ENCODE measurements around the gene ZNF681.
A peak's percentile ranks its signal among the peaks of the same experiment; 100 is the strongest.
"Not testable (repeated sequence)": the region's sequence is repeated elsewhere in the genome, so short reads cannot be mapped to it uniquely, and the experiment has no call there.

The ZNF681 gene

DNA sequence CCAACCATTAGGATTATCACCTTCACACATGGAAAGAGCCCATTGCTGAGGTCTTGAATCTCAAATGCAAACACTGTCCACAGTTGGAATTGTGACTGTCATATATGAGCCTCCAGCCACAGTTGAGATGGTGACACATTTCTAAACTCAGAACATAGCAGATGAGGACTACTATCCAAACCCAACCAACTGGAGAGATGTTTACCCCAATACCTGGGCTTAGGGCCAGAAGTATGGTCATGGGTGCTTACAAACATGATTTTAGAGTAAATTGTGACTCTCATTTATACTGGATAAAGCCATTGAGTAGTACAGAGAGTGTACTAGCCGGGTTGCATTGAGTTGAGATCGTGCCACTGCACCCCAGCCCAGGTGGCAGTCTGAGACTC, 14.0 kb upstream of the ZNF681 start:
- DNase-seq = no peak

DNA sequence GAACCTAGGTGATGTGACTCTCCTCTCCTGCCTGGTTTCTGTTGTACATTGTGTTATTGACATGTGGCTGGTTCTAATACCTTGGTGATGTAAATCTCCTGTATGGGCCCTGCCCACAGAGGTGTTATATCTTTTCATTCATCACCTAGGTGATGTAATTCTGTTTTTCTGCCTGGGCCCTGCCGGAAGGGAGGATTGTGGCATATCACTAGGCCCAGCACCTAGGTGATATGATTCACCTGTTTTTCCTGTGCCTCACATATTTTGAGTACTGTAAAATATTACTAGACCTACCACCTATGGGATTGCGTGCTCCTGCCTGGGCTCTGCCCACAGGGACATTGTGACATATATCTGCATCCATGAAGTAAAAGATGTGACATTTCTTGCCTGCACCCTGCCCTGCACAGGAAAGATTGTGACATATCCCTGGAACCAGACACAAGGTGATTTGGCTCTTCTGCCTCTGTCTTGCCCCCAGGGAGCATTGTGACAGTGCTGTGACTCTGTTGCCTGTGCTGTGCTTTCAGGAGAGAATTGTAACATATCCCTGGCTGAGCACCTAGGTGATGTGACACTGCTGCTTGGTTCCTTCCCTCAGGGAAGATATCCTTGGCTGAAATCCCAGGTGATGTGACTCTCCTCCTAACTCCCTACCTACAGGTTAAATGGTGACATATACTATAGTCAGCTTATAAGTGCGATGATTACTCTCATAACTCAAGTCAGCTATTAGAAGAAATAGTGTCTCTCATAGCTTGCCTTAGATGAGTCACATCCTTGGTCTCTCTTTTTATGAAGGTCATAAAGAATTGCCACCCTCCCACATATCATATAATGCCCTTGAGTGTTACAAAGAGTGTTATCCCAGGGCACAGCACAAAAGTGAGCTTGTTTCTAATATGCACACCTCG, 13.3 kb upstream of the ZNF681 start:
- no peak for DNase-seq

DNA sequence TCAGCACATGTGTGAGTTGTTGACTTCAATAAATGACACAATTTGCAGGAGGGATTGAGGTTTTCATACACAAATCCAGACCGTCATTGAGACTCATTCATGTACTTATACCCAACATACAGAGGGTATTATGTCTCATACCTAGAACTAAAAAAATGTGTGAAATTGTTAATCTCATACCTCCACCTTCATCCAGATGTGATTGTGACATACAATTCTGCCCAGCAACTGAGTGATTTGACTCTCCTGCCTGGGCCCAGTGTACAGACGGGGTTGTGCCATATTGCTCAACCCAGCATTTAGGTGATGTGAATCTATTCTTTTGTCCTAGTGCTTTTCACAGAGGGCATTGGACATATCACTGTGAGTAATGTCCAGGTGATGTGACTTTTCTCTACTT, 12.6 kb upstream of the ZNF681 start:
- DNase-seq = no peak

DNA sequence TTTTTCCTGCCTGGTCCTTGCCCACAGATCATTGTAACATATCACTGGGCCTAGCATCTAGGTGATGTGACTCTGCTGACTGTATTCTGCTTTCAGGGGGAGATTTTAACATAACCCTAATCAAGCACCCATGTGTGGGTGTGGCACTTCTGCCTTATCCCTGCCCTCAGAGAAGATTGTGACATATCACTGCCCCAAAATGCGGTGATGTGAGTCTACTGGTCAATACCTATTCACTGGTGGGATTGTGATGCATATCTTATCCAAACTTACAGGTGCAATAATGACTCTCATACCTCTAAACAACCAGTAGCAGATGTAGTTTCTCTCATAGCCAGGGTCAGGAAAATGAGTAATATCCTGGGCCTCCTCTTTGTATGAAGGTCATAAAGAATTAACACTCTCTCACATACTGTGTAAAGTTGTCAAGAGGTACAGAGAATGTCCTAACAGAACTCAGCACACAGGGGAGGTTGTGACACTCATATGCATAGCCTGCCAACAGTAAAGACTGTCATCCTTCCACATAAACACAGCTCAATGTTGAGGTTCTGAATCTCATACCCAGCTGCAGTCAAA, 12.1 kb upstream of the ZNF681 start:
- no peak for DNase-seq

GRCh38 chr19:23769691-23770468, 11.2 kb upstream of the ZNF681 start:
- DNase-seq = no peak

DNA sequence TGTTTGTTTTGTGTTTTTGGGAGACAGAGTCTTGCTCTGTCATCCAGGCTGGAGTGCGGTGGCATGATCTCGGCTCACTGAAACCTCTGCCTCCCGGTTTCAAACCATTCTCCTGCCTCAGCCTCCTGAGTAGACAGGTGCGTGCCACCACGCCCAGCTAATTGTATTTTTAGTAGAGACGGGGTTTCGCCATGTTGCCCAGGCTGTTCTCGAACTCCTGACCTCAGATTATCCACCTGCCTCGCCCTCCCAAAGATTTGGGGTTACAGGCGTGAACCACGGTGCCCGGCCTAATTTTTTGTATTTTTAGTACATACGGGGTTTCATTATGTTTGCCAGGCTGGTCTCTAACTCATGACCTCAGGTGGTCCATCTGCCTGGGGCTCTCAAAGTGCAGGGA, 8.3 kb upstream of the ZNF681 start:
- DNase-seq = no peak

- DNase-seq = no peak
Measured at GRCh38 chr19:23764781-23765180, 6.1 kb upstream of the ZNF681 start.

DNA sequence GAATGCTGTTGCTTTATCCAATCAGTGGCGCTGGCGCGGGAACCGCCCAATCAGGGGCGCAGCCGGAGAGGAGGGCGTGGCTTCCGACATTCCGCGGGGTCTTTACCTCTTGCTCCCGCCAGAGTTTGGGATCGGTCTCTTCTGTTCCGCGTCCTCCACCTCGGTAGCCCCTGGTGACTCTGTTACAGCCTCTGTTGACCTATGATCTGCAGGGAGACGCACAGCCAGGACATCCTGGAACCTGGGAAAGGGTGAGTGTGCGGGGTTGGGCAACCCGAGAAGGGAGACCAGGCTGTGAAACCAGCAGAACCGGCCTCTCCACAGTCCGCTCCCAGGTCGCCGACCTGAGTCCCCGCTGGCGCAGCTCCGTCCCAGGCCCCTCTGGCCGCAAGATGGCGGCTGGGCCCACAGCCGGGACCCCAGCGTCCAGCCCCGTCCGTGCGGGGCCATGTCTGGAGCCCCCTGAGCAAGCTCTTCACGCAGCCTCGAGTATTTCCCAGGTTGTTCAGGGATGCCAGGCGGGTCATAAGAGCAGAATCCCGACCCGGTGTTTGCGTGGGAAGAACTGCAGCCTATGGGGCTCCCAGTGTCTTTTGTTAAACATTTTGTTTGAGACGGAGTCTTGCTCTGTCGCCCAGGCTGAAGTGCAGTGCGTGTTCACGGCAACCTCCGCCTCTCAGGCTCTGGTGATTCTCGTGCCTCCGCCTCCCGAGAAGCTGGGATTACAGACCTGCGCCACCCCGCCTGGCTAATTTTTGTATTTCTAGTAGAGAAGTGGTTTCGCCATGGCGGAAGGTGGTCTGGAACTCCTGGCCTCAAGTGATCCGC, 4.4 kb upstream of the ZNF681 start:
- peak; percentile 56 for DNase-seq

- DNase-seq = no peak
Measured at GRCh38 chr19:23762548-23762883, 3.8 kb upstream of the ZNF681 start.

- DNase-seq = not testable (repeated sequence)
Measured at GRCh38 chr19:23760326-23760725, 1.6 kb upstream of the ZNF681 start.

DNA sequence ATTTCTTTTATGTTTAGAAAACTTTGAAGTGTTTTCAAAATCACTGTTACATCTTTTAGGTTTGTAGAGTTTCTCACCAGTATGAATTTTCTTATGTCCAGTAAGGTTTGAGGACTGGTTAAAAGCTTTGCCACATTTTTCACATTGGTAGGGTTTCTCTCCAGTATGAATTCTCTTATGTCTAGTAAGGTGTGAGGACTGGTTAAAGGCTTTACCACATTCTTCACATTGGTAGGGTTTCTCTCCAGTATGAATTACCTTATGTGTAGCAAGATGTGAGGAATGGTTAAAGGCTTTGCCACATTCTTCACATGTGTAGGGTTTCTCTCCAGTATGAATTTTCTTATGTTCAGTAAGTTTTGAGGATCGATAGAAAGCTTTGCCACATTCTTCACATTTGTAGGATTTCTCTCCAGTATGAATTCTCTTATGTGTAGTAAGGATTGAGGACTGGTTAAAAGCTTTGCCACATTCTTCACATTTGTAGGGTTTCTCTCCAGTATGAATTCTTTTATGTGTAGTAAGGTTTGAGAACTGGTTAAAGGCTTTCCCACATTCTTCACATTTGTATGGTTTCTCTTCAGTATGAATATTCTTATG, 15.0 kb downstream of the ZNF681 start:
- DNase-seq = not testable (repeated sequence)

DNA sequence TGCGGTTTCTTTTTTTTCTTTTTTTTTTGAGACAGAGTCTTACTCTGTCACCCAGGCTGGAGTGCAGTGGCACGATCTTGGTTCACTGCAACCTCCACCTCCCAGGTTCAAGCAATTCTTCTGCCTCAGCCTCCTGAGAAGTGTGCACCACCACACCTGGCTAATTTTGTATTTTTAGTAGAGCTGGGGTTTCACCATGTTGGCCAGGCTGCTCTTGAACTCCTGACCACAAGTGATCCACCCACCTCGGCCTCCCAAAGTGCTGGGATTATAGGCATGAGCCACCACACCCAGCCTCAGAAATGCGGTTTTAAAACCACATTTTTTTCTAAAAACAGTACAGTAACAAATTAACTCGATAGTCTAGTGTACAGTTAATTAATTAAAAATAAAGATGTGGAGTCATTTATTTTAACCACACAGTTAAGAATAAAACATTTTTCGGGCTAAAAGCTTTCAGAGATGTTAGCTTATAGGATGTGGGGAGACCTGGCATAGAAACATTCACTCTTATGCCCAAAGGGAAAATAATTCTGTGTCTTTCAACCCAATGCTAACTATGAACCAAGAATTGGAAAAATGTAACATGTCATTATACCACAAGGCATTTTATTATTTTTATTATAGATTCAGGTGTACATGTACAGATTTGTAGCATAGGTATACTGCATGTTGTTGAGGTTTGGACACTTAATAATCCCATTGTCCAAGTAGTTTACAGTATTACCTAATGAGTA, 27.8 kb downstream of the ZNF681 start:
- DNase-seq = not testable (repeated sequence)

- DNase-seq = not testable (repeated sequence)
Measured at GRCh38 chr19:23724161-23724560, 34.5 kb downstream of the ZNF681 start.

DNA sequence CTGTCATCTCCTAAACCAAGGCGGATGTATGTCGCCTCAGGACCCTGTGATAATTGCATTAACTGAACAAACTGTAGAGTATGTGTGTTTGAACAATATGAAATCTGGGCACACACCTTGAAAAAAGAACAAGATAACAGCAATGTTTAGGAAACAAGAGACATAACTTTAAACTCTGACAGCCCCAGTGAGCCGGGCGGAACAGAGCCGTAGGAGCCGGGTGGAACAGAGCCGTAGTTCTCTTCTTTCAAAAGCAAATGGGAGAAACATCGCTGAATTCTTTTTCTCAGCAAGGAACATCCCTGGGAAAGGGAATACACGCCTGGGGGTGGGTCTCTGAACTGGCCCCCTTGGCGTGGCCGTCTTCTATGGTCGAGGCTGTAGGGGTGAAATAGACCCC, 39.9 kb downstream of the ZNF681 start:
- no peak for DNase-seq

GRCh38 chr19:23716792-23717191, 41.9 kb downstream of the ZNF681 start:
- DNase-seq = no peak

- no peak for DNase-seq
Measured at GRCh38 chr19:23709347-23709746, 49.3 kb downstream of the ZNF681 start.

GRCh38 chr19:23706657-23707056, 52.0 kb downstream of the ZNF681 start:
- DNase-seq = no peak

DNA sequence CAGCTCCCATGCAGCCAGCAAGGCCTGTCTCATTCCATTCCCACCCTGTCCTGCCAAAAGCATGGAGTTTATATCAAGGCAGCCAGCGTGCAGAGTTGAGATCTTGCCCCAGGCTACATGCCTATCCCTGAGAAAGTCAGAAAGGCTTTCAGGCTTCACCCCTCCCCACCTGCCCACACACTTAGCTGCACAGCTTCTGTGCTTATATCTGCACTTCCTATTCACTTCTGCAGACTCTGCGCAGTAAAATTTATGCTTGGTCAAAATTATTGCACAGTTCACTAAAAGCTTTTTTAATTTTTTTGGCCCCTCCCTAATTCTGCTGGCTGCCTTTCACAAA, 59.2 kb downstream of the ZNF681 start:
- no peak for DNase-seq

DNA sequence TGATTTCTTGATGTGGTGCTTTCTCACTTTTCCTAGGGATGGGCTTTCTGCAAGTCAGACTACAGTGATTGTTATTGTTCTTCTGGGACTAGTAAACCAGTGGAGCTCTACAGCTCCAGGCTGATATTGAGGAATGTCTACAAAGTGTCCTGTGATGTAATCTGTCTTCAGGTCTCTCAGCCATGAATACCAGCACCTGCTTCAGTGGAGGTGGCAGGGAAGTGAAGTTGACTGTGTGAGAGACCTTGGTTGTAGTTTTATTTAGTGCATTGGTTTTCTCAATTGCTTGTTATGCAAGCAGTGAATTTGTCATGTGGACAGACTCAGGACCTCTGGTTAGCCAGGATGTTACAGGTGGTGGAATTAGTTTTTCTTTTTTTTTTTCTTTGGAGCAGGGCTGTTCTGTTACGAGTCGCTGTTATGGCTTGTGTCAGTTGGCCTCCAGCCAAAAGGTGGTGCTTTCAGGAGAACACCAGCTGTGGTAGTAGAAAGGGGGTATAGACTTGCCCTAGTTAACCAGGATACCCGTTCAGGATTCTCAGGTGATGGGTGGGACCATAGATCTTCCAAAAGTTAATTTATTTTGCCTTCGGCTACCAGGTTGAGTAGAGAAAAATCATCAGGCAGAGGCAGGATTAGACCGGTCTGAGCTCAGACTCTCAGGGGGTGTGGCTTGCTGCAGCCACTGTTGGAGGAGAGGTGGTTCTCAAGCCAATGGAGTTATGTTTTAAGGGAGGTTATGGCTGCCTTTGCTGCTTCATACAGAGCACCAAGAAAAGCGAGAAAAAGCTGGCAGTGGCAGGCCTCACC, 59.8 kb downstream of the ZNF681 start:
- DNase-seq = no peak

DNA sequence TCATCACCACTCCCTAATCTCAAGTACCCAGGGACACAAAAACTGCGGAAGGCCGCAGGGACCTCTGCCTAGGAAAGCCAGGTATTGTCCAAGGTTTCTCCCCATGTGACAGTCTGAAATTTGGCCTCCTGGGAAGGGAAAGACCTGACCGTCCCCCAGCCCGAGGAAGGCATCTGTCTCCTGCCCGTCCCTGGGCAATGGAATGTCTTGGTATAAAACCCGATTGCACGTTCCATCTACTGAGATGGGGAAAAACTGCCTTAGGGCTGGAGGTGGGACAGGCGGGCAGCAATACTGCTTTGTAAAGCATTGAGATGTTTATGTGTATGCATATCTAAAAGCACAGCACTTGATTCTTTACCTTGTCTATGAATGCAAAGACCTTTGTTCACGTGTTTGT, 65.8 kb downstream of the ZNF681 start:
- DNase-seq = not testable (repeated sequence)

Data from fibroblast of skin of scalp (primary cell).